IMR-90 (cell line): ENCODE measurements around the gene SHISA4.
"Not testable (repeated sequence)": the region's sequence is repeated elsewhere in the genome, so short reads cannot be mapped to it uniquely, and the experiment has no call there.

Source experiments
- BHLHE40 ChIP-seq: fragments of 150-350 bp; IDR thresholded peaks from 2 replicates; pipeline ENCODE4 v1.6.1; 2016; ENCODE audit warnings: mild to moderate bottlenecking, low read depth, low read length
- CEBPB ChIP-seq: IDR thresholded peaks from 2 replicates; pipeline ENCODE4 v1.6.1; 2012; ENCODE audit warnings: low read depth, low read length, improper control_type of control experiment
- CHD1 ChIP-seq: IDR thresholded peaks from 2 replicates; pipeline ENCODE4 v1.6.1; 2012; ENCODE audit warnings: low read depth, low read length, improper control_type of control experiment
- CTCF ChIP-seq: conservative IDR thresholded peaks from 2 replicates; pipeline ENCODE4 v1.5.1; 2012; ENCODE audit warnings: mild to moderate bottlenecking, low read depth, low read length, improper control_type of control experiment
- MAZ ChIP-seq: IDR thresholded peaks from 2 replicates; pipeline ENCODE4 v1.6.1; 2012; ENCODE audit warnings: low read depth, mild to moderate bottlenecking, low read length, improper control_type of control experiment, moderate library complexity, borderline replicate concordance
- MXI1 ChIP-seq: IDR thresholded peaks from 2 replicates; pipeline ENCODE4 v1.6.1; 2012; ENCODE audit warnings: low read depth, mild to moderate bottlenecking, low read length, moderate library complexity, borderline replicate concordance
- NFE2L2 ChIP-seq: fragments of 150-350 bp; IDR thresholded peaks from 2 replicates; pipeline ENCODE4 v1.6.1; 2016; ENCODE audit warnings: low read depth, mild to moderate bottlenecking, low read length
- POLR2A ChIP-seq: IDR thresholded peaks from 2 replicates; pipeline ENCODE4 v1.6.1; 2012; ENCODE audit warnings: mild to moderate bottlenecking, low read depth, low read length
- RAD21 ChIP-seq: IDR thresholded peaks from 2 replicates; pipeline ENCODE4 v1.6.1; 2012; ENCODE audit warnings: low read length, improper control_type of control experiment
- RCOR1 ChIP-seq: IDR thresholded peaks from 2 replicates; pipeline ENCODE4 v1.6.1; 2012; ENCODE audit warnings: mild to moderate bottlenecking, low read length, improper control_type of control experiment; ENCODE audit not compliant: insufficient replicate concordance
- RFX5 ChIP-seq: IDR thresholded peaks from 2 replicates; pipeline ENCODE4 v1.8.0; 2012; ENCODE audit warnings: low read depth, mild to moderate bottlenecking, low read length, moderate library complexity
- SMC3 ChIP-seq: fragments of 150-350 bp; IDR thresholded peaks from 2 replicates; pipeline ENCODE4 v1.6.1; 2016; ENCODE audit warnings: low read depth, mild to moderate bottlenecking, antibody characterized with exemption, low read length, moderate library complexity
- USF2 ChIP-seq: fragments of 150-350 bp; IDR thresholded peaks from 2 replicates; pipeline ENCODE4 v1.6.1; 2017; ENCODE audit warnings: mild to moderate bottlenecking, antibody characterized with exemption, low read length, low read depth

- not testable (repeated sequence) for TF ChIP-seq RAD21, POLR2A, MXI1, MAZ, SMC3, USF2, RFX5, RCOR1, CEBPB, CHD1, BHLHE40, NFE2L2
- 0 out of 2 replicates have a peak, but pooled peaks have one; percentile 4 for TF ChIP-seq CTCF
These were observed 51.6 kb downstream of the SHISA4 start for GRCh38 chr1:201940316-201940715.
